Measurements from ENCODE around the gene TMEM63C. TPM values are rescaled to one million over a fixed set of nuclear protein-coding genes. Genes with fewer than 3 reads are reported as not detected.

Gene TMEM63C
- total RNA-seq, 3 donors from 2014 or later = 21.2 to 40.8 (median 34.9) TPM

GRCh38 chr14:77238356-77238755 lies 56.8 kb downstream of the TMEM63C start:
- H3K36me3 ChIP-seq (ENCODE audit: low read depth) = no peaks in the 10 kb centered on the region
- no peaks in the 10 kb centered on the region for H3K9me3 ChIP-seq
- no peaks in the 10 kb centered on the region for H3K4me1 ChIP-seq (ENCODE audit: low read depth)
- TF ChIP-seq, protein P1, sequence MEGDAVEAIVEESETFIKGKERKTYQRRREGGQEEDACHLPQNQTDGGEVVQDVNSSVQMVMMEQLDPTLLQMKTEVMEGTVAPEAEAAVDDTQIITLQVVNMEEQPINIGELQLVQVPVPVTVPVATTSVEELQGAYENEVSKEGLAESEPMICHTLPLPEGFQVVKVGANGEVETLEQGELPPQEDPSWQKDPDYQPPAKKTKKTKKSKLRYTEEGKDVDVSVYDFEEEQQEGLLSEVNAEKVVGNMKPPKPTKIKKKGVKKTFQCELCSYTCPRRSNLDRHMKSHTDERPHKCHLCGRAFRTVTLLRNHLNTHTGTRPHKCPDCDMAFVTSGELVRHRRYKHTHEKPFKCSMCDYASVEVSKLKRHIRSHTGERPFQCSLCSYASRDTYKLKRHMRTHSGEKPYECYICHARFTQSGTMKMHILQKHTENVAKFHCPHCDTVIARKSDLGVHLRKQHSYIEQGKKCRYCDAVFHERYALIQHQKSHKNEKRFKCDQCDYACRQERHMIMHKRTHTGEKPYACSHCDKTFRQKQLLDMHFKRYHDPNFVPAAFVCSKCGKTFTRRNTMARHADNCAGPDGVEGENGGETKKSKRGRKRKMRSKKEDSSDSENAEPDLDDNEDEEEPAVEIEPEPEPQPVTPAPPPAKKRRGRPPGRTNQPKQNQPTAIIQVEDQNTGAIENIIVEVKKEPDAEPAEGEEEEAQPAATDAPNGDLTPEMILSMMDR (IDR thresholded peaks at IDR 0.05) = no peak
- ATAC-seq (no peak), DNase-seq (no peak)
- intact Hi-C loops (cut with DNase I, micrococcal nuclease) = no loop called here
- no peak overlapping the region for H3K4me3 ChIP-seq

DNA sequence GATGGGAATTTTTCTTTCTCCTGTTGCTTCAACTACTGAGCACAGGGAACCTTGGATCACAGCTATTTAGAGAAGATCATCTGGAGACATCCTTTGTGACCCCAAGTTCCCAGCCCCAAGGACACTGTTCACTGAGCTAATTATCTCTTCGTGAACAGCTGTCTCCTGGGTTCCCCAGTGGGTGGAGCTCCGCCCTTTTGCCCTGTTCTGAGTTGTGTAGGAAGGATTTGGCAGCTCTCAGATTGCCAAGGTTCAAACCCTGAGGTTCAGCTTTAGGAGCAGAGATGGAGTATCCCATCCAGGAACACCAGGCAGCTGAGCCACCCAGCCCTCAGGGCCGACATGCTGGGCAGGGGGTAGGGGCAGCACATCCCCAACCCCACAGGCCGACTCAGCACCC lies 57.4 kb downstream of the TMEM63C start:
- DNase-seq = no peak
- TF ChIP-seq, protein P1 (IDR thresholded peaks at IDR 0.05) = no peak
- Histone ChIP-seq H3K9me3 (no peaks in the 10 kb centered on the region), H3K4me3 (no peak overlapping the region), H3K36me3 (ENCODE audit: low read depth) (no peaks in the 10 kb centered on the region), H3K4me1 (ENCODE audit: low read depth) (no peaks in the 10 kb centered on the region)
- no peak for ATAC-seq
- intact Hi-C loops (cut with DNase I, micrococcal nuclease) = no loop called here

DNA sequence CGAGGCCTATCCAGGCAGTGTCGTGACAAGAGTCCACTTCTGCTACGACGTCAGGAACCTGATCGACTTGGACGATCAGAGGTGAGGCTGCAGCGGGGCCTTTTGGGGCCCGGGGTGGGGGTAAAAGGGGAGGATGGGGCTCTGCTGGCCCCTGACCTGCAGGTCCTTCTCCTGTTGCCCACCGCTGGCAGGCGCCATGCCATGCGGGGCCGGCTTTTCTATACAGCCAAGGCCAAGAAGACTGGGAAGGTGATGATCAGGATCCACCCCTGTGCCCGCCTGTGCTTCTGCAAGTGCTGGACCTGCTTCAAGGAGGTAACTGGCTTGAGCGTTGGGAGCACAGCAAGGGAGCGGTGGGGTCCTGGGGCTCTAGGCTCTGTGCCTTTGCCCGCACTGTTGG lies 57.8 kb downstream of the TMEM63C start:
- TF ChIP-seq, protein P1 (IDR thresholded peaks at IDR 0.05) = no peak
- DNase-seq (no peak), ATAC-seq (no peak)
- Histone ChIP-seq H3K9me3 (no peaks in the 10 kb centered on the region), H3K36me3 (ENCODE audit: low read depth) (no peaks in the 10 kb centered on the region), H3K4me1 (ENCODE audit: low read depth) (no peaks in the 10 kb centered on the region), H3K4me3 (no peak overlapping the region)
- intact Hi-C loops (cut with DNase I, micrococcal nuclease) = no loop called here

DNA sequence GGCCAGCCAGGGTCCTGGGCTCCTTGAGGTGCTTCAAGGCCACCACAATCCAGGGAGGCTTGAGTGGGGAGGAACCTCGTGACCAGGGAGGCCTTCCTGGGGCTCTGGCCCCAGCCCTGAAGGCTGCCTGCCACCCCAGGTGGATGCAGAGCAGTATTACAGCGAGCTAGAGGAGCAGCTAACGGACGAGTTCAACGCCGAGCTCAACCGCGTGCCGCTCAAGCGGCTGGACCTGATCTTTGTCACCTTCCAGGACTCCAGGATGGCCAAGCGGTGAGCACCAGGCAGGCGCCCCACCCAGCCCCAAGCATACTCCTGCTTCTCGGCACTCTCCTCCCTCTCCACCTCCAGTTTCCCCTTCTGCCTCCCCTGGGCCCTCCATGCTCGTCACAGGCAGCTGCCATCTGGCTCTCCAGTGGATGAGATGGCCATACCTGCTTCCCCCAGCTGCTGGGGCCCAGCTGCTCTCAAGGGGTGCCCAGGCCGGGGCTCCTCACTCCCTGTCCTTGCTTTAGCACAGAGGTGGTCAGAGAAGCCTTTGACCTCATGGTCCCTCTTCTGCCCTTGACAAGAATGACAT lies 58.8 kb downstream of the TMEM63C start:
- DNase-seq (no peak), ATAC-seq (no peak)
- H3K4me3 ChIP-seq = no peak overlapping the region
- TF ChIP-seq, protein P1 (IDR thresholded peaks at IDR 0.05) = no peak
- intact Hi-C loops (cut with DNase I, micrococcal nuclease) = no loop called here
- no peaks in the 10 kb centered on the region for H3K36me3 ChIP-seq (ENCODE audit: low read depth)
- H3K4me1 ChIP-seq (ENCODE audit: low read depth) = no peaks in the 10 kb centered on the region
- no peaks in the 10 kb centered on the region for H3K9me3 ChIP-seq

DNA sequence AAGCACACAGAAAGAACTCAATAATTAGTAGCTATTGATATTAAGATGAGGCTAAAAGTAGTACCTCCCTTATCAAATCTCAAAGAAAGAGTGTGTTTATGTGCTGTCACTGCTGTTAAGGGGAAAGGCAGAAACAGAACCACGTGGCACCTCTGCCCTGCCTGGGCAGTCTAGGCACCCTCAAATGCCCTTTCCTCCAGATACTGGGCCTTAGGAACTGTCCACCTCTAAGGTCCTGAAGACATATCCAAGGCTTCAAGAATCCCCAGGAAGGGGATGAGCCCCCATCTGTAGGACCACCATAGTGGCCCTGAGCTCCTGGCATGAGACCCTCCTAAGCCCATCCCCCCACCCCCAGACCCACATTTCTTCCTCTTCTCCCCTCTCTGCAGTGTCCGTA lies 60.4 kb downstream of the TMEM63C start:
- DNase-seq (no peak), ATAC-seq (no peak)
- Histone ChIP-seq H3K36me3 (ENCODE audit: low read depth) (no peaks in the 10 kb centered on the region), H3K4me3 (no peak overlapping the region), H3K4me1 (ENCODE audit: low read depth) (no peaks in the 10 kb centered on the region), H3K9me3 (no peaks in the 10 kb centered on the region)
- TF ChIP-seq, protein P1 (IDR thresholded peaks at IDR 0.05) = no peak
- intact Hi-C loops (cut with DNase I, micrococcal nuclease) = no loop called here

DNA sequence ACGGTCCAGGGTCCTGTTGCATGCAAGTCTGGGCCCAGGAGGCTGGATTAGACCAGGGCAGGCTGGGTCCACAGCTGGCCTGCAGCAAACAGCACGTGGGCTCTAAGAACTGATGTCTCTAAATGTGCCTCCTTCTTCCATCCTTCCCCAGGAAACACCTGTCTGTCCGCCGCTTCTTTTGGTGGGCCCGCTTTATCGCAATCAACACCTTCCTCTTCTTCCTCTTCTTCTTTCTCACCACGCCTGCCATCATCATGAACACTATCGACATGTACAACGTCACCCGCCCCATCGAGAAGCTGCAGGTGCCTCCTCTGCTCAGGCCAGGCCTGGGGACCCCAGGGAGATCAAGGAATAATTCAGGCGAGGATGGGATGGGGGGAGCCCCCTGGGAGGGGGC lies 61.2 kb downstream of the TMEM63C start:
- ATAC-seq (no peak), DNase-seq (no peak)
- intact Hi-C loops (cut with DNase I, micrococcal nuclease) = no loop called here
- TF ChIP-seq, protein P1 (IDR thresholded peaks at IDR 0.05) = no peak
- no peaks in the 10 kb centered on the region for H3K9me3 ChIP-seq
- H3K4me3 ChIP-seq = no peak overlapping the region
- H3K36me3 ChIP-seq (ENCODE audit: low read depth) = no peaks in the 10 kb centered on the region
- H3K4me1 ChIP-seq (ENCODE audit: low read depth) = no peaks in the 10 kb centered on the region

Data from mucosa of descending colon (tissue), 3 donors.